HepG2 (cell line): ENCODE results near the gene RBX1. TPM values are rescaled to one million over a fixed set of nuclear protein-coding genes. Genes with fewer than 3 reads are reported as not detected.

ENCODE experiments used
- CEBPG ChIP-seq: IDR thresholded peaks from 2 replicates; pipeline ENCODE4 v1.6.1; 2016
- EEA1 ChIP-seq: sonication (generic); formaldehyde crosslinking; IDR thresholded peaks from 2 replicates; pipeline ENCODE4 v1.5.1; 2020; ENCODE audit warnings: mild to moderate bottlenecking, missing genetic modification reagents, borderline replicate concordance
- ELF4 ChIP-seq: sonication (generic); formaldehyde crosslinking; IDR thresholded peaks from 2 replicates; pipeline ENCODE4 v1.5.0; 2020; ENCODE audit warnings: missing genetic modification reagents, mild to moderate bottlenecking, moderate library complexity, borderline replicate concordance
- HNRNPH1 ChIP-seq: fragments of 200-400 bp; formaldehyde crosslinking; optimal IDR thresholded peaks from 2 replicates; pipeline ENCODE3; 2017; ENCODE audit warnings: mild to moderate bottlenecking, low read depth, low read length
- HNRNPLL ChIP-seq: fragments of 200-400 bp; formaldehyde crosslinking; IDR thresholded peaks from 2 replicates; pipeline ENCODE4 v1.6.1; 2017; ENCODE audit warnings: mild to moderate bottlenecking, low read depth, low read length; ENCODE audit not compliant: poor library complexity, severe bottlenecking
- KAT2B ChIP-seq: fragments of 150-350 bp; IDR thresholded peaks from 2 replicates; pipeline ENCODE4 v1.6.1; 2014; ENCODE audit warnings: low read depth, low read length, borderline replicate concordance
- KDM5B ChIP-seq: sonication (generic); formaldehyde crosslinking; IDR thresholded peaks from 2 replicates; pipeline ENCODE4 v1.4.0; 2020; ENCODE audit warnings: missing genetic modification reagents, mild to moderate bottlenecking, borderline replicate concordance
- MBD4 ChIP-seq: IDR thresholded peaks from 2 replicates; pipeline ENCODE4 v1.6.1; 2012; ENCODE audit warnings: low read length, inconsistent platforms, borderline replicate concordance
- MTA3 ChIP-seq: sonication (generic); formaldehyde crosslinking; IDR thresholded peaks from 2 replicates; pipeline ENCODE4 v1.4.0; 2020; ENCODE audit warnings: missing genetic modification reagents
- SIX1 ChIP-seq: sonication (generic); formaldehyde crosslinking; IDR thresholded peaks from 2 replicates; pipeline ENCODE4 v1.4.0; 2020; ENCODE audit warnings: missing genetic modification reagents, borderline replicate concordance
- SOX5 ChIP-seq: IDR thresholded peaks from 2 replicates; pipeline ENCODE4 v1.6.1; 2016; ENCODE audit warnings: borderline replicate concordance
- XBP1 ChIP-seq: sonication (generic); formaldehyde crosslinking; IDR thresholded peaks from 2 replicates; pipeline ENCODE4 v1.5.0; 2020; ENCODE audit warnings: missing genetic modification reagents
- ZBTB1 ChIP-seq: sonication (generic); formaldehyde crosslinking; IDR thresholded peaks from 2 replicates; pipeline ENCODE4 v1.4.0; 2020; ENCODE audit warnings: missing genetic modification reagents, borderline replicate concordance
- ZNF354B ChIP-seq: sonication (generic); formaldehyde crosslinking; IDR thresholded peaks from 2 replicates; pipeline ENCODE4 v1.8.0; 2022; ENCODE audit warnings: mild to moderate bottlenecking, missing genetic modification reagents
- ZNF430 ChIP-seq: sonication (generic); formaldehyde crosslinking; IDR thresholded peaks from 2 replicates; pipeline ENCODE4 v1.9.0; 2021; ENCODE audit warnings: mild to moderate bottlenecking, missing genetic modification reagents
- ZNF619 ChIP-seq: sonication (generic); formaldehyde crosslinking; IDR thresholded peaks from 2 replicates; pipeline ENCODE4 v1.4.0; 2020; ENCODE audit warnings: mild to moderate bottlenecking, missing genetic modification reagents
- polyA plus RNA-seq, 8 experiments: library from polyadenylated mRNA; depleted of rRNA in 3 of 8; stranded (reverse) in 7 of 8; unstranded in 1 of 8; fragments of >200 nt; fragmentation: Illumina TruSeq in 4 of 8; extraction: Trizol in 4 of 8; gene quantifications; 2 replicates each; pipeline versions ENCODE4 v1.2.1 to v1.2.3, GENCODE V29; 2011 to 2016; ENCODE audit warnings: low read depth in 4 of 8, missing spikeins in 1 of 8, mixed read lengths in 1 of 8; ENCODE audit not compliant: insufficient read depth in 1 of 8
- total RNA-seq, 5 experiments: library from RNA; depleted of rRNA; stranded (reverse); fragments of >200 nt; fragmentation: Illumina TruSeq; extraction: Trizol; gene quantifications; 2 replicates each; pipeline ENCODE4 v1.2.3, GENCODE V29; 2016; ENCODE audit warnings: low read depth in 1 of 5
- TF ChIP-seq, protein P1 (sequence below): sonication (generic); formaldehyde crosslinking; IDR thresholded peaks from 2 replicates; pipeline ENCODE4 v1.4.0; 2020; ENCODE audit warnings: missing genetic modification reagents; ENCODE audit errors: not compliant biosample characterization
- TF ChIP-seq, protein P2 (sequence below): fragments of 450-650 bp; IDR thresholded peaks from 2 replicates; pipeline ENCODE4 v1.6.1; 2016
- TF ChIP-seq, protein P3 (sequence below): sonication (generic); formaldehyde crosslinking; IDR thresholded peaks from 2 replicates; pipeline ENCODE4 v1.5.1; 2020; ENCODE audit warnings: mild to moderate bottlenecking, missing genetic modification reagents, borderline replicate concordance
- TF ChIP-seq, protein P4 (sequence below): sonication (generic); formaldehyde crosslinking; conservative IDR thresholded peaks from 2 replicates; pipeline ENCODE4 v1.5.0; 2020; ENCODE audit warnings: missing genetic modification reagents

RBX1 gene
- total and polyA plus RNA-seq, 2 of the 13 experiments (the other 11 are each of a cell fraction or from before 2014, with no cell fraction given): 84.9 to 90.2 TPM

DNA sequence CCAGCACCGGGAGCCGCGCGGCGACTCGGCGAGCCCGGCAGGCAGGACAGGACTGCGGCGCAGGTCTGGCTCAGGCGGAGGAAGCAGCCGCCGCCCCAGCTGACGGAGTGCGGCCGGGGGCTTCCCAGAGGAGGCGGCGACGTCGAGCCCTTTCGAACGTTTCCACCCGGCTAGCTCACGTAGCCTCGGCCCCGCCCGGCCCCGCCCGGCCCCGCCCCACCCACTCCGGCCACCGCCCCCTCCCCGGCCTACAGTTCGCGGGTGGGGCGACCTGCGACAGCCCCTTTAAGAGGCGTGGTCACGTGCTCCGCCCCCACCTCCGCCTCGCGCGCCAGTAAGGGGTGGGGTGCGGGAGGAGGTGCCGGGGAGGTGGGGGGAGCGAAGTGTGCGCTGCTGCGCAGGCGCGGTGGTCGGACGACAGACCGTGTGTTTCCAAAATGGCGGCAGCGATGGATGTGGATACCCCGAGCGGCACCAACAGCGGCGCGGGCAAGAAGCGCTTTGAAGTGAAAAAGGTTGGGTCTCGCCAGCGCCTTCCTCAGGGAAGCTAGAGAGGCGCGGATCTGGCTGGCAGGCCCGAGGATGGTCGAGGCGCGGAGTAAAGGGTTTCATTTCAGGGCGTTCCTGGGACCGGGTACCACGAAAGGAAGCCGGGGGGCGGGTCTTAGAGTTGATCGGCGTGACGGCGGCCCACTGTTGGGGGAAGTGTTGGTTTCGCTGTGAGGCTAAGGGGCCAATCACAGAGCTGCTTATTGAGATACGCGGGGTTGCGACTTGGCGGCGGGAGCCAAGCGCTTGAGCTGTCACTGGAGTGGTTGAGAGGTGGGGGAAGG is at the start of gene RBX1 (continued):
- no peak for TF ChIP-seq MBD4
- no peak for TF ChIP-seq EEA1
- TF ChIP-seq XBP1 (CRISPR knock-in tag): no peak
- TF ChIP-seq, protein P1, sequence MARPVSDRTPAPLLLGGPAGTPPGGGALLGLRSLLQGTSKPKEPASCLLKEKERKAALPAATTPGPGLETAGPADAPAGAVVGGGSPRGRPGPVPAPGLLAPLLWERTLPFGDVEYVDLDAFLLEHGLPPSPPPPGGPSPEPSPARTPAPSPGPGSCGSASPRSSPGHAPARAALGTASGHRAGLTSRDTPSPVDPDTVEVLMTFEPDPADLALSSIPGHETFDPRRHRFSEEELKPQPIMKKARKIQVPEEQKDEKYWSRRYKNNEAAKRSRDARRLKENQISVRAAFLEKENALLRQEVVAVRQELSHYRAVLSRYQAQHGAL: no peak
- no peak for TF ChIP-seq ZBTB1
- no peak for TF ChIP-seq ELF4
- no peak for TF ChIP-seq HNRNPH1
- TF ChIP-seq, protein P2, sequence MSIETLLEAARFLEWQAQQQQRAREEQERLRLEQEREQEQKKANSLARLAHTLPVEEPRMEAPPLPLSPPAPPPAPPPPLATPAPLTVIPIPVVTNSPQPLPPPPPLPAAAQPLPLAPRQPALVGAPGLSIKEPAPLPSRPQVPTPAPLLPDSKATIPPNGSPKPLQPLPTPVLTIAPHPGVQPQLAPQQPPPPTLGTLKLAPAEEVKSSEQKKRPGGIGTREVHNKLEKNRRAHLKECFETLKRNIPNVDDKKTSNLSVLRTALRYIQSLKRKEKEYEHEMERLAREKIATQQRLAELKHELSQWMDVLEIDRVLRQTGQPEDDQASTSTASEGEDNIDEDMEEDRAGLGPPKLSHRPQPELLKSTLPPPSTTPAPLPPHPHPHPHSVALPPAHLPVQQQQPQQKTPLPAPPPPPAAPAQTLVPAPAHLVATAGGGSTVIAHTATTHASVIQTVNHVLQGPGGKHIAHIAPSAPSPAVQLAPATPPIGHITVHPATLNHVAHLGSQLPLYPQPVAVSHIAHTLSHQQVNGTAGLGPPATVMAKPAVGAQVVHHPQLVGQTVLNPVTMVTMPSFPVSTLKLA: peak; percentile 59
- TF ChIP-seq, protein P3, sequence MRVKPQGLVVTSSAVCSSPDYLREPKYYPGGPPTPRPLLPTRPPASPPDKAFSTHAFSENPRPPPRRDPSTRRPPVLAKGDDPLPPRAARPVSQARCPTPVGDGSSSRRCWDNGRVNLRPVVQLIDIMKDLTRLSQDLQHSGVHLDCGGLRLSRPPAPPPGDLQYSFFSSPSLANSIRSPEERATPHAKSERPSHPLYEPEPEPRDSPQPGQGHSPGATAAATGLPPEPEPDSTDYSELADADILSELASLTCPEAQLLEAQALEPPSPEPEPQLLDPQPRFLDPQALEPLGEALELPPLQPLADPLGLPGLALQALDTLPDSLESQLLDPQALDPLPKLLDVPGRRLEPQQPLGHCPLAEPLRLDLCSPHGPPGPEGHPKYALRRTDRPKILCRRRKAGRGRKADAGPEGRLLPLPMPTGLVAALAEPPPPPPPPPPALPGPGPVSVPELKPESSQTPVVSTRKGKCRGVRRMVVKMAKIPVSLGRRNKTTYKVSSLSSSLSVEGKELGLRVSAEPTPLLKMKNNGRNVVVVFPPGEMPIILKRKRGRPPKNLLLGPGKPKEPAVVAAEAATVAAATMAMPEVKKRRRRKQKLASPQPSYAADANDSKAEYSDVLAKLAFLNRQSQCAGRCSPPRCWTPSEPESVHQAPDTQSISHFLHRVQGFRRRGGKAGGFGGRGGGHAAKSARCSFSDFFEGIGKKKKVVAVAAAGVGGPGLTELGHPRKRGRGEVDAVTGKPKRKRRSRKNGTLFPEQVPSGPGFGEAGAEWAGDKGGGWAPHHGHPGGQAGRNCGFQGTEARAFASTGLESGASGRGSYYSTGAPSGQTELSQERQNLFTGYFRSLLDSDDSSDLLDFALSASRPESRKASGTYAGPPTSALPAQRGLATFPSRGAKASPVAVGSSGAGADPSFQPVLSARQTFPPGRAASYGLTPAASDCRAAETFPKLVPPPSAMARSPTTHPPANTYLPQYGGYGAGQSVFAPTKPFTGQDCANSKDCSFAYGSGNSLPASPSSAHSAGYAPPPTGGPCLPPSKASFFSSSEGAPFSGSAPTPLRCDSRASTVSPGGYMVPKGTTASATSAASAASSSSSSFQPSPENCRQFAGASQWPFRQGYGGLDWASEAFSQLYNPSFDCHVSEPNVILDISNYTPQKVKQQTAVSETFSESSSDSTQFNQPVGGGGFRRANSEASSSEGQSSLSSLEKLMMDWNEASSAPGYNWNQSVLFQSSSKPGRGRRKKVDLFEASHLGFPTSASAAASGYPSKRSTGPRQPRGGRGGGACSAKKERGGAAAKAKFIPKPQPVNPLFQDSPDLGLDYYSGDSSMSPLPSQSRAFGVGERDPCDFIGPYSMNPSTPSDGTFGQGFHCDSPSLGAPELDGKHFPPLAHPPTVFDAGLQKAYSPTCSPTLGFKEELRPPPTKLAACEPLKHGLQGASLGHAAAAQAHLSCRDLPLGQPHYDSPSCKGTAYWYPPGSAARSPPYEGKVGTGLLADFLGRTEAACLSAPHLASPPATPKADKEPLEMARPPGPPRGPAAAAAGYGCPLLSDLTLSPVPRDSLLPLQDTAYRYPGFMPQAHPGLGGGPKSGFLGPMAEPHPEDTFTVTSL (CRISPR knock-in tag): no peak
- no peak for TF ChIP-seq HNRNPLL
- no peak for TF ChIP-seq KAT2B
- no peak for TF ChIP-seq SOX5
- TF ChIP-seq CEBPG (CRISPR knock-in tag): no peak
- TF ChIP-seq ZNF619 (CRISPR knock-in tag): no peak; the same call in 1 of the 2 replicates
- no peak for TF ChIP-seq MTA3 (CRISPR knock-in tag)
- TF ChIP-seq SIX1: no peak; the same call in 1 of the 2 replicates
- 0 out of 2 replicates have a peak, but pooled peaks have one; percentile 24 for TF ChIP-seq ZNF430 (CRISPR knock-in tag)
- no peak for TF ChIP-seq ZNF354B (CRISPR knock-in tag)
- TF ChIP-seq, protein P4, sequence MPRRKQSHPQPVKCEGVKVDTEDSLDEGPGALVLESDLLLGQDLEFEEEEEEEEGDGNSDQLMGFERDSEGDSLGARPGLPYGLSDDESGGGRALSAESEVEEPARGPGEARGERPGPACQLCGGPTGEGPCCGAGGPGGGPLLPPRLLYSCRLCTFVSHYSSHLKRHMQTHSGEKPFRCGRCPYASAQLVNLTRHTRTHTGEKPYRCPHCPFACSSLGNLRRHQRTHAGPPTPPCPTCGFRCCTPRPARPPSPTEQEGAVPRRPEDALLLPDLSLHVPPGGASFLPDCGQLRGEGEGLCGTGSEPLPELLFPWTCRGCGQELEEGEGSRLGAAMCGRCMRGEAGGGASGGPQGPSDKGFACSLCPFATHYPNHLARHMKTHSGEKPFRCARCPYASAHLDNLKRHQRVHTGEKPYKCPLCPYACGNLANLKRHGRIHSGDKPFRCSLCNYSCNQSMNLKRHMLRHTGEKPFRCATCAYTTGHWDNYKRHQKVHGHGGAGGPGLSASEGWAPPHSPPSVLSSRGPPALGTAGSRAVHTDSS (CRISPR knock-in tag): no peak
- TF ChIP-seq KDM5B (CRISPR knock-in tag): peak; percentile 68; the same call in 1 of the 2 replicates
